Left lobe of liver (tissue), 2 donors: ENCODE data around the gene FAIM2. TPM values are rescaled to one million over a fixed set of nuclear protein-coding genes. Genes with fewer than 3 reads are reported as not detected.
A peak's percentile ranks its signal among the peaks of the same experiment; 100 is the strongest.
"Not testable (repeated sequence)": the region's sequence is repeated elsewhere in the genome, so short reads cannot be mapped to it uniquely, and the experiment has no call there.

ENCODE experiments used
- ATAC-seq: fragments of 200-7000 bp; cut with Tn5 transposase; one replicate; pipeline ENCODE4 v1.9.1; 2020; ENCODE audit warnings: mild to moderate bottlenecking, moderate library complexity
- DNase-seq: peaks from one replicate; pipeline ENCODE4 v3.0.0-alpha.2; 2020; ENCODE audit warnings: low spot score
- total RNA-seq: library from RNA; stranded (reverse); gene quantifications from one replicate; pipeline ENCODE4 v1.2.1, GENCODE V29; 2021
- donor health status: DM: no; HTN: no; CAD: no; lungs with moderate emphysema.
- donor health status: DM: no; HTN: yes; CAD: no.

FAIM2 gene
- total RNA-seq, 1 donor from 2014 or later = not detected

GRCh38 chr12:49882248-49882850 is 21.4 kb downstream of the FAIM2 start:
- ATAC-seq = no peak
- DNase-seq = no peak

- no peak for ATAC-seq
- DNase-seq = no peak
Observed at GRCh38 chr12:49881415-49882247, 22.1 kb downstream of the FAIM2 start.

- DNase-seq = no peak
- no peak for ATAC-seq
Observed at GRCh38 chr12:49880756-49881414, 22.8 kb downstream of the FAIM2 start.

GRCh38 chr12:49879065-49879464 is 24.6 kb downstream of the FAIM2 start:
- DNase-seq, ATAC-seq: not testable (repeated sequence)

GRCh38 chr12:49878021-49878420 is 25.7 kb downstream of the FAIM2 start:
- no peak for DNase-seq

GRCh38 chr12:49877066-49877465 is 26.6 kb downstream of the FAIM2 start:
- no peak for DNase-seq
- no peak for ATAC-seq

More at GRCh38 chr12:49878021-49878420, 25.7 kb downstream of the FAIM2 start:
- ATAC-seq = no peak

- ATAC-seq (no peak), DNase-seq (no peak)
Observed at GRCh38 chr12:49876070-49876469, 27.6 kb downstream of the FAIM2 start.

GRCh38 chr12:49875115-49875720 is 28.5 kb downstream of the FAIM2 start:
- ATAC-seq (no peak), DNase-seq (no peak)

- ATAC-seq = peak; percentile 51
- DNase-seq = no peak
Observed at GRCh38 chr12:49874142-49874897, 29.4 kb downstream of the FAIM2 start.

GRCh38 chr12:49873361-49873934 is 30.3 kb downstream of the FAIM2 start:
- ATAC-seq (peak; percentile 83), DNase-seq (peak; percentile 52)

- ATAC-seq (no peak), DNase-seq (no peak)
Observed at GRCh38 chr12:49872781-49873181, 30.9 kb downstream of the FAIM2 start.

GRCh38 chr12:49872381-49872780 is 31.3 kb downstream of the FAIM2 start:
- ATAC-seq (no peak), DNase-seq (no peak)

GRCh38 chr12:49871811-49872251 is 31.9 kb downstream of the FAIM2 start:
- not testable (repeated sequence) for ATAC-seq
- DNase-seq = peak; percentile 11

- ATAC-seq (no peak), DNase-seq (peak; percentile 10)
Observed at GRCh38 chr12:49871263-49871561, 32.5 kb downstream of the FAIM2 start.

GRCh38 chr12:49870501-49871262 is 33.0 kb downstream of the FAIM2 start:
- no peak for ATAC-seq
- DNase-seq = no peak

GRCh38 chr12:49869816-49870500 is 33.7 kb downstream of the FAIM2 start:
- DNase-seq (peak; percentile 35), ATAC-seq (no peak)

GRCh38 chr12:49868952-49869815 is 34.5 kb downstream of the FAIM2 start:
- ATAC-seq (peak; percentile 15), DNase-seq (no peak)

- DNase-seq (no peak), ATAC-seq (no peak)
Observed at GRCh38 chr12:49868449-49868848, 35.3 kb downstream of the FAIM2 start.
